Thymus (tissue), 11 donors: Measurements from ENCODE around the gene NUBP2. TPM values are rescaled to one million over a fixed set of nuclear protein-coding genes. Genes with fewer than 3 reads are reported as not detected.

ENCODE experiments used
- DNase-seq, 9 donors: peaks; one replicate each; pipeline ENCODE4 v3.0.0-alpha.2; 2013; ENCODE audit warnings: low spot score in 9 of 9, low read depth in 6 of 9, missing footprints in 1 of 9
- H3K27ac ChIP-seq, 2 donors: one replicate each; pipeline ENCODE4 v1.5.1; 2013; ENCODE audit warnings: control low read depth in 1 of 2, low read depth in 1 of 2, low read length in 1 of 2, mild to moderate bottlenecking in 1 of 2, moderate library complexity in 1 of 2
- H3K27me3 ChIP-seq, 2 donors: one replicate each; pipeline ENCODE4 v1.5.1; 2013; ENCODE audit warnings: low read length in 1 of 2; ENCODE audit not compliant: control insufficient read depth in 2 of 2, insufficient read depth in 1 of 2
- H3K36me3 ChIP-seq, 2 donors: one replicate each; pipeline ENCODE4 v1.5.1; 2013; ENCODE audit warnings: low read length in 1 of 2, mild to moderate bottlenecking in 1 of 2, moderate library complexity in 1 of 2; ENCODE audit not compliant: control insufficient read depth in 2 of 2, insufficient read depth in 2 of 2
- H3K4me1 ChIP-seq, 2 donors: one replicate each; pipeline ENCODE4 v1.5.1; 2013; ENCODE audit warnings: low read length in 2 of 2; ENCODE audit not compliant: control insufficient read depth in 2 of 2, insufficient read depth in 2 of 2
- H3K4me3 ChIP-seq, 2 donors: one replicate each; pipeline ENCODE4 v1.5.1; 2013; ENCODE audit warnings: low read length in 2 of 2, control low read depth in 1 of 2, mild to moderate bottlenecking in 1 of 2
- H3K9me3 ChIP-seq, 2 donors: one replicate each; pipeline ENCODE4 v1.5.1; 2013; ENCODE audit warnings: low read length in 1 of 2, mild to moderate bottlenecking in 1 of 2; ENCODE audit not compliant: control insufficient read depth in 2 of 2, insufficient read depth in 1 of 2
- WGBS: extraction: QIAGEN DNeasy Blood & Tissue Kit; methylation state at CpG from one replicate; pipeline ENCODE4 v1.1.7; 2013; 5-methylcytosine and 5-hydroxymethylcytosine counted together
- polyA plus RNA-seq: library from polyadenylated mRNA; stranded (reverse); fragments of 200-250 nt; gene quantifications from one replicate; pipeline ENCODE4 v1.2.3, GENCODE V29; 2013
- total RNA-seq: library from RNA; stranded (reverse); fragments of 120-200 nt; gene quantifications from one replicate; pipeline ENCODE4 v1.2.4, GENCODE V29; 2013
- donor health status: healthy.

Gene NUBP2
- total and polyA plus RNA-seq, 2 donors: 73.9 to 80.6 TPM

DNA sequence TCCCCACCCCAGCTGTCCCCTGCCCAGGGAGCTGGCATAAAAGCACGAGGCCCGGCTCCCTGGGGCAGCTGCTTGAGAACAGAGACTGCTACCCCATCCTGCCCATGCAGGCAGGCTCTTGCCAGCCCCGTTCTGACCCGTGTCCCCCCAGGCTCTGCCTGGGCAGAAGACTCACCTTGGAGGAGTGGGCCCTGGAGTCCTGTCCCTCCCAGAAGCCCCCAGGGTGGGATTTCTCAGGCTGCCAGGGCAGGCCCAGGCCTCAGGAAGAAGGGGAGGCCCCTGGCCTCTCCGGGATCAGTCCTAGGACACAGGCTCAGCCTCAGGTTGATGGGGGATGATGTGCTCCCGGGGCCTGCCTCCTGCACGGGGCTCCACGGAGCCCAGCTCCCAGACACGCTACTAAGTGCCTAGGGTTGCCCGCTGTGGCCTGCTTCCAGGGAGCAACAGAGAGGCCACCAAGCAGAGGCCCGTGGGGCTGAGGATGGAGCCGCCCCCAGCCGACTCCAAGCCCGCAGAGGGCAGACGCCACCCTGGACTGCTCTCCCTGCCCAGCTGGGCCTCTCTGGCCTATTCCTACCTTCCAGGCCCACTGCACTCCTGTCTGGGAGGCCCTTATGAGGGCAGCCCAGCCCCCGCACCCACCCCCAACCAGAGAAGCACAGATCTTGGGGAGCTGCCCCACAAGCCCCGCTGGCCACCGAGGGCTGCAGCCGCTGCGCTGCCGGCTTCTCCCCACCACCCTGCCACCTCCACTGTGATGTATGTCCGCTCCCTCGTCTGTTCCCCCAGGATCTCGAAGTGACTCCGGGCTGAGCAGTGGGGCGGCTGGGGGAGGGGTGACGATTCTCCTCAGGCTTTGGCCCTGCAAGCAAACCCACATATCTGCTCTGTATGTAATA lies 13.1 kb upstream of the NUBP2 start:
- Histone ChIP-seq H3K4me1 (peaks cover 20% of the 10 kb centered on the region in 2 donors), H3K27me3 (no peaks in the 10 kb centered on the region), H3K27ac (peak overlapping the region in 1 of 2 donors; percentile 42), H3K9me3 (no peaks in the 10 kb centered on the region), H3K36me3 (peaks cover 49% of the 10 kb centered on the region in 2 donors), H3K4me3 (no peak overlapping the region)
- DNase-seq: no peak
- 95% methylated on average over 27 of the region's 27 CpGs for WGBS

DNA sequence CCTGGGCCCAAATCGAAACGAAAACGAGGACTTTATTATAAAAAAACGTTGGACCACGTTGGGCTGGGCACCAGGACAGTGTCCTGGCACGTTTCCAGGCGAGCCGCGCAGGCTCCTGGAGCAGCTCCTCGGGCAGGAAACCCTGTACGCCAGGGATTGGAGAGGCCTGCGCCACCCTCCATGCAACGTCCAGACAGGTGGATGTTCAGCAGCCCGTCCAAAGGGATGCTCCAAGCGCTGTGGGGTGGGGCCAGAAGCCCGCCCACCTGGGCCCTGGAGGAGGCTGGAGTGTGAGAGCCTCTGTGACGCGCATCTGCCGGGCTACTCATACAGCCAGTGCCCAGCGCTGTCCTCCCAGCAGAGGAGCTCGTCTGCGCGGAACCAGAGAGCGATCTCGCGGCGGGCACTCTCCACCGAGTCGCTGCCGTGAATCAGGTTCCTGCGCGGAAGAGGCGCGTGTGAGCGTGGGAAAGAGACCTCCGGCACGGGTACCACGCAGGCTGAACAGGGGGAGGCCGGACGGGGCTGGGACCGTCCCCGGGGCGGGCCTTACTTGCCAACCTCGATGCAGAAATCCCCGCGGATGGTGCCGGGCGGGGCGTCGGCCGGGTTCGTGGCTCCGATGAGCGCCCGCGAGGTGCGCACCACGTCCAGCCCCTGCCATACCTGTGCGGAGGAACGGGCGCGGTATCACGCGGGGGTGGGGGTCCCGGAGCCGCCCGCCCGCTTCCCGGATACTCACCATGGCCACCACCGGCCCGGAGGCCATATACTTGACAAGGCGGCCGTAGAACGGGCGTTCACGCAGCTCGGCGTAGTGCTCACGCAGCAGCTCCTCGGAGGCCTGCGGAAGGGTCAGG lies 12.2 kb upstream of the NUBP2 start:
- no peak for DNase-seq
- no peaks in the 10 kb centered on the region for H3K9me3 ChIP-seq
- peak overlapping the region in 1 of 2 donors; percentile 53 for H3K27ac ChIP-seq
- peak overlapping the region; percentile 37 to 80 for H3K4me3 ChIP-seq
- no peaks in the 10 kb centered on the region for H3K27me3 ChIP-seq
- peaks cover 44 to 49% of the 10 kb centered on the region in 2 donors for H3K36me3 ChIP-seq
- peaks cover 20 to 23% of the 10 kb centered on the region in 2 donors for H3K4me1 ChIP-seq
- 48% methylated on average over 81 of the region's 81 CpGs for WGBS

DNA sequence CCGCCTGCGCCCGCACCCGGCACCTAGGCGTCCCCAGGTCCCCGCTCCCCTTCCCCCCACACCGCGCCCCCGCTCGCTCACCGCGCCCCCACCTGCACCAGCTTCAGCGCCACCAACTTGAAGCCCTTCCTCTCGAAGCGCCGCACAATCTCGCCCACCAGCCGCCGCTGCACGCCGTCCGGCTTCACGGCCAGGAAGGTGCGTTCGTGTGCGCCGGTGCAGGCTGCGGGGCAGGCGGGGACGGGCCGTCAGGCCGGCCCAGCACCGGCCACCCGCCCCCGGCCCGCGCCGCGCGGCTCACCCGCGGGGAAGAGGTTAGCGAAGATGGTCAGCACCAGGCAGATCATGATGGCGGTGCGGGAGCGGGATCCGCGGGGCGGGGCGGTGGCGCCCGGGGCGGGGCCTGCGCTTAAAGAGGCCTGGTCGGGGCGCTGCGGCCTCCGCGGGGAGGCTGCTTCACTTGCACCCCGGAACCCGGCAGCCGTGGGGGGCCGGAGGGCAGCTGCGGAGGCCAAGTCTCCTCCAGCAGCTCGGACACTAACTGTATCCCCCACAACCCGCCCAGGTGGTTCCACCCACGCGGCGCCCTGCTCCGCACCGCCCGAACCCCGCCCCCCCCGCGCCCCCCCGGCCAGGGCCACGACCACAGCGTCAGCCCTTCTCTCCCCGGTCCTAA lies 11.4 kb upstream of the NUBP2 start, which contains the start of gene NME3:
NME3 (minus strand) TSS at position 356 of the 676 bp plus-strand sequence; CDS start at position 347, 9 bp downstream.
- Histone ChIP-seq H3K4me3 (peak within 1 kb of the TSS; percentile 75 to 80), H3K36me3 (peaks cover 45 to 49% of the 10 kb centered on the region in 2 donors), H3K27ac (peak within 1 kb of the TSS; percentile 53 to 66), H3K9me3 (no peaks in the 10 kb centered on the region), H3K4me1 (peaks cover 20 to 23% of the 10 kb centered on the region in 2 donors), H3K27me3 (no peaks in the 10 kb centered on the region)
- peak in 5 of 9 donors; percentile 27 to 73 (median 49) for DNase-seq
- 2% methylated on average over 79 of the region's 79 CpGs for WGBS

DNA sequence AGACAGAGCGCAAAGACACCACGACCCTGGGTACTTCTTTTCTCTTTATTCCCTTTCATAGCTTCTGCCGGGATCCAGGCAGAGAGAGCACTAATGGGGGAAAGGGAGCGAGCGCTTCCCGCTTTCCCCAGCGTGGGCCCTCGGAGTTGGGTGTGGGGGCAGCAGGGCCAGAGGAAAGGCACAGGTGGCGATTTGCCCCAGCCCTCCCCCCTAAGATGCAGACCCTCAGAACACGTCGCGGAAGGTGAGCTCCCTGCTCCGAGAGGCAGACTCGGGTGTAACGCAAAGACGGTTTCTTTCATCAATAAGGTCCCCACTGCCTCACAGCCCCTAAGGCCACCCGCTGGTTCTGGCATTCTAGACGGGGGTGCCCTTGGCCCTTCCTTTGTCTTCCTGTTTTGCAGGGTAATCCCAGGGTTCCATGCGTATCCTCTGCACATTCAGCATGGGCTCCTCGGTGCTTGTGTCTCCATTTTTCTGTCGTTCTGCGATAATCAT lies 10.8 kb upstream of the NUBP2 start:
- DNase-seq: peak in 2 of 9 donors; percentile 15 to 21
- peak overlapping the region; percentile 75 to 80 for H3K4me3 ChIP-seq
- H3K27ac ChIP-seq: peak overlapping the region; percentile 46 to 66
- H3K4me1 ChIP-seq: peaks cover 20 to 23% of the 10 kb centered on the region in 2 donors
- no peaks in the 10 kb centered on the region for H3K27me3 ChIP-seq
- H3K36me3 ChIP-seq: peaks cover 48 to 49% of the 10 kb centered on the region in 2 donors
- no peaks in the 10 kb centered on the region for H3K9me3 ChIP-seq
- 38% methylated on average over 22 of the region's 22 CpGs for WGBS

DNA sequence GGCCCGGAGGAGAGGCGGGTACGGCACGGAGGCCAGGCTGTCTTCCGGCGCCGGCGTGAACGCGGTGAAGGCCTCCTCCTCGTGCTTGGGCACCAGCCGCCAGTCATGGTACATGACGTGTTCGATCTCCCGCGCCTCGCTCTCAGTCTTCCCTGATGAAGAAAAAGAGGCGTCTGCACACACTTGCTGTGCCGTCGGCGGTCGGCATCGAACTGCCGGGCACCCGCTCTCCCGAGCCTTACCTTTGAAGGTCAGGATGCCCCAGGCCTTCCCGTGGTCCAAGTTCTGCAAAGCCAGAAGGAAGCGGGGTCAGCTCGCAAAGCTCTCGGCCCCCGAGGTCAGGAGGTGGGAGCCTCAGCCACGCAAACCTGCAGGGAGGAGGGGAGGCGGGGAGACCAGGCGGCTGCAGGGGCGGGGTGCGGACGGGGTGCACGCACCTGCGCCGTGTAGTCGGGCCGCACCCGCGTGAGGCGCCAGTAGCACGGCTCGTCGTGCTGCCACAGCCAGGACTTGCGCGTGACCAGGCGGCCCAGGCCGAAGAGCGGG lies 10.3 kb upstream of the NUBP2 start, which contains the start of gene EME2:
EME2 (plus strand) TSS at position 449 of the 546 bp plus-strand sequence. CDS start 418 bp downstream, outside the sequence.
- Histone ChIP-seq H3K36me3 (peaks cover 48 to 49% of the 10 kb centered on the region in 2 donors), H3K27ac (peak within 1 kb of the TSS; percentile 66 to 83), H3K4me3 (peak within 1 kb of the TSS; percentile 75 to 80), H3K4me1 (peaks cover 20 to 23% of the 10 kb centered on the region in 2 donors), H3K9me3 (no peaks in the 10 kb centered on the region), H3K27me3 (no peaks in the 10 kb centered on the region)
- peak in 5 of 9 donors; percentile 21 to 70 (median 35) for DNase-seq
- under 1% methylated on average over 53 of the region's 53 CpGs for WGBS

DNA sequence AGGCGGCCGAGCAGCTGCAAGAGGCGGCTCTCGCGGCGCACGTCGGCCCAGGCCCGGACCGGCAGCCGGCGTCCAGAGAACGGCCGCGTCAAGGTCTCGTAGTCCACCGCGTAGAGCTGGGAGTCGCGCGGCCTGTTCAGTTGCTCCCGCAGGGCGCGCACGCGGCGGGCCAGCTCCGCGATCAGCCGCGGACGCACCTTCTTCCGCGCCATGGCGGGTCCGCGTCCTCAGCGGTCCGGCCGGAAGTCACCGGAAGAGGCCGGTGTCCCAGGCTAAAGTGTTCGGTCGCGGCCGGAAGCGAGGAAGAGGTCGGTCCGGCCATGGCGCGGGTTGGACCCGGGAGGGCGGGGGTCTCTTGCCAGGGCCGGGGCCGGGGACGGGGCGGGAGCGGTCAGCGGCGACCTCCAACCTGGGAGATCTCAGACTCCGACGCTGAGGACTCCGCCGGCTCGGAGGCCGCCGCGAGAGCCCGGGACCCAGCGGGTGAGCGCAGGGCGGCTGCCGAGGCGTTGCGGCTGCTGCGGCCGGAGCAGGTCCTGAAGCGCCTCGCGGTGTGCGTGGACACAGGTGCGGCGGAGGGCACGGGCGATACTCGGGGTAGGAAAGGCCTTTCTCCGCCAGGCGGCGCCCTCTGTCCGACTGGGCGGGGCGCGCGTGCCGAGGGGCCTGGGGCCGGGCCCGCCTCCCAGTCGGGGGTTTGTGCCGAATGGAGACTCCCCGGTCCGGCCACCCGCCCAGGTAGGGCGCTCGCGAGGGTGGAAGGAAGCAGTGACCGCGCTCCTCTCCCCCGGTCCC lies 9.7 kb upstream of the NUBP2 start, which contains the start of gene MRPS34:
MRPS34 (minus strand) TSS at position 227 of the 795 bp plus-strand sequence; CDS start at position 212, 15 bp downstream.
- H3K4me3 ChIP-seq: peak within 1 kb of the TSS; percentile 75 to 80
- peaks cover 20 to 23% of the 10 kb centered on the region in 2 donors for H3K4me1 ChIP-seq
- WGBS: under 1% methylated on average over 108 of the region's 108 CpGs

DNA sequence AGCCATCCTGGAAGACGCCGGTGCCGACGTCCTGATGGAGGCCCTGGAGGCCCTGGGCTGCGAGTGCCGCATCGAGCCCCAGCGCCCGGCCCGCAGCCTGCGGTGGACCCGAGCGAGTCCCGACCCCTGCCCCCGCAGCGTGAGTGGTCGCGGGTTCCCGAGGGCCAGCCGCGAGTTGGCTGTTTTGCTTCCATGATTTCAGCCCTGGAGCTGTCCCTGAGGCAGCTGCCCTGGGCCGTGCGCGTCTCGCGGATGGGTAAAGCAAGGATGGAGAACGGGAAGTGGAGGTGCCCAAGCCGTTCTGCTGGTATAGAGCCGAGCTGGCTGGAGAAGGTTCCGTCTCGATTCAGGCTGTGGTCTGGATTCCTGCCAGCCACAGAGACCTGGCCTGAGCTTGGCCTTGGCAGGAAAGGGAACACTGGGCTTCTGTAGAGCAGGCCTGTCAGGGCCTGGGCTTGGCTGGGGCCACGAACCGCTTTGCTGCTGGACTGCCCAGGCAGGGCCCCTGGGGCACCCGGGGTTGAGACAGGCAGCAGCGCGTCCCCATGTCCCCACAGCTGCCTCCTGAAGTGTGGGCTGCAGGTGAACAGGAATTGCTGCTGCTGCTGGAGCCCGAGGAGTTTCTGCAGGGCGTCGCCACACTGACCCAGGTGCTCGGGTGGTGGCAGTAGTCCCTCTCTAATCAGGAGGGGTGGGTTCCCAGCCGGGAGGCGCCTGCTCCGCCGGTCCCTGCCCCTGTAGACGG lies 8.9 kb upstream of the NUBP2 start:
- DNase-seq: peak in 2 of 9 donors; percentile 20 to 47
- Histone ChIP-seq H3K27me3 (no peaks in the 10 kb centered on the region), H3K9me3 (no peaks in the 10 kb centered on the region), H3K4me3 (peak overlapping the region; percentile 75 to 80), H3K4me1 (peaks cover 20 to 23% of the 10 kb centered on the region in 2 donors), H3K36me3 (peaks cover 47 to 49% of the 10 kb centered on the region in 2 donors), H3K27ac (peak overlapping the region in 1 of 2 donors; percentile 43)
- 19% methylated on average over 45 of the region's 45 CpGs for WGBS

More for the DNA sequence above, 9.7 kb upstream of the NUBP2 start, which contains the start of gene MRPS34:
- H3K36me3 ChIP-seq: peaks cover 48 to 49% of the 10 kb centered on the region in 2 donors
- H3K27ac ChIP-seq: peak within 1 kb of the TSS; percentile 66 to 83
- peak in 8 of 9 donors; percentile 33 to 87 (median 71) for DNase-seq
- H3K27me3 ChIP-seq: no peaks in the 10 kb centered on the region
- H3K9me3 ChIP-seq: no peaks in the 10 kb centered on the region
